K562 (cell line): ENCODE measurements around the gene STX1B. TPM values are rescaled to one million over a fixed set of nuclear protein-coding genes. Genes with fewer than 3 reads are reported as not detected.

Experiments used
- CXXC5 ChIP-seq: fragments of 250-450 bp; sonication (Bioruptor Pico); IDR thresholded peaks from 2 replicates; pipeline ENCODE4 v1.8.0; 2022; ENCODE audit warnings: inconsistent platforms, mild to moderate bottlenecking, moderate library complexity
- JUND ChIP-seq, 2 experiments: IDR thresholded peaks; 2 replicates in 1 of 2; 3 replicates in 1 of 2; pipeline ENCODE4 v1.6.1; 2011; ENCODE audit warnings: borderline replicate concordance in 2 of 2, low read depth in 2 of 2, low read length in 2 of 2, improper control_type of control experiment in 1 of 2, missing biosample characterization in 1 of 2, missing genetic modification characterization in 1 of 2, missing genetic modification reagents in 1 of 2
- KAT7 ChIP-seq: sonication (generic); formaldehyde crosslinking; IDR thresholded peaks from 2 replicates; pipeline ENCODE4 v1.8.0; 2022; ENCODE audit warnings: missing genetic modification reagents, mild to moderate bottlenecking, borderline replicate concordance
- MAZ ChIP-seq, 2 experiments: fragments of 450-650 bp in 1 of 2; sonication (generic) in 1 of 2; formaldehyde crosslinking; IDR thresholded peaks in 1 of 2; conservative IDR thresholded peaks in 1 of 2; 2 replicates each; pipeline versions ENCODE4 v1.4.0 to v1.5.0; 2020; ENCODE audit warnings: mild to moderate bottlenecking in 1 of 2, missing genetic modification reagents in 1 of 2
- PML ChIP-seq: IDR thresholded peaks from 2 replicates; pipeline ENCODE4 v1.6.1; 2012; ENCODE audit warnings: low read length, inconsistent platforms
- POLR2B ChIP-seq: fragments of 450-650 bp; IDR thresholded peaks from 2 replicates; pipeline ENCODE4 v1.6.1; 2018; ENCODE audit warnings: low read depth; ENCODE audit not compliant: partially characterized antibody
- SMAD4 ChIP-seq: fragments of 250-450 bp; sonication (Bioruptor Pico); conservative IDR thresholded peaks from 2 replicates; pipeline ENCODE4 v1.8.0; 2021; ENCODE audit warnings: inconsistent platforms, mild to moderate bottlenecking, moderate library complexity
- ZNF830 ChIP-seq: fragments of 250-450 bp; sonication (Bioruptor Pico); IDR thresholded peaks from 2 replicates; pipeline ENCODE4 v1.5.0; 2021; ENCODE audit warnings: mild to moderate bottlenecking
- polyA plus RNA-seq, 8 experiments: library from polyadenylated mRNA; depleted of rRNA in 4 of 8; stranded (reverse) in 5 of 8; unstranded in 3 of 8; fragments of >200 nt; fragmentation: Nextera tagmentation in 2 of 8; fragmentation: Illumina TruSeq in 1 of 8; extraction: Ambion mirVana in 2 of 8; extraction: Trizol in 1 of 8; gene quantifications; 2 replicates each; pipeline versions ENCODE4 v1.2.1 to v1.2.3, GENCODE V29; 2011 to 2014; ENCODE audit warnings: inconsistent platforms in 1 of 8, missing spikeins in 1 of 8
- total RNA-seq, 7 experiments: library from RNA; depleted of rRNA in 6 of 7; stranded (reverse); fragments of >200 nt in 6 of 7; fragmentation: Illumina TruSeq in 2 of 7; extraction: Trizol in 2 of 7; gene quantifications; 2 replicates each; pipeline versions ENCODE4 v1.2.1 to v1.2.3, GENCODE V29; 2011 to 2021; ENCODE audit warnings: low replicate concordance in 1 of 7
- TF ChIP-seq, protein P1 (sequence below), 3 experiments: fragments of 200-800 bp in 1 of 3; fragments of 250-450 bp in 1 of 3; fragments of 450-650 bp in 1 of 3; sonication (Bioruptor Pico) in 1 of 3; sonication (Bioruptor generic) in 1 of 3; formaldehyde crosslinking in 1 of 3; IDR thresholded peaks; 2 replicates each; pipeline versions ENCODE4 v1.6.1 to v1.8.0; 2016 to 2022; ENCODE audit warnings: mild to moderate bottlenecking in 2 of 3, missing genetic modification characterization in 2 of 3, missing compliant biosample characterization in 1 of 3, moderate library complexity in 1 of 3
- TF ChIP-seq, protein P2 (sequence below): fragments of 200-800 bp; sonication (Bioruptor generic); IDR thresholded peaks from 2 replicates; pipeline ENCODE4 v1.6.1; 2017; ENCODE audit warnings: missing genetic modification characterization, missing compliant biosample characterization
- TF ChIP-seq, protein P3 (sequence below), 2 experiments: fragments of 450-650 bp; conservative IDR thresholded peaks; 2 replicates each; pipeline ENCODE4 v1.6.1; 2017; ENCODE audit warnings: mild to moderate bottlenecking in 2 of 2, moderate library complexity in 2 of 2
- TF ChIP-seq, protein P4 (sequence below): IDR thresholded peaks from 2 replicates; pipeline ENCODE4 v1.6.1; 2016; ENCODE audit warnings: missing genetic modification characterization, missing compliant biosample characterization

STX1B gene
- total and polyA plus RNA-seq, 9 of the 15 experiments (the other 6 are each of a cell fraction or from before 2014, with no cell fraction given): 0.07 to 2.5 (median 0.86) TPM

DNA sequence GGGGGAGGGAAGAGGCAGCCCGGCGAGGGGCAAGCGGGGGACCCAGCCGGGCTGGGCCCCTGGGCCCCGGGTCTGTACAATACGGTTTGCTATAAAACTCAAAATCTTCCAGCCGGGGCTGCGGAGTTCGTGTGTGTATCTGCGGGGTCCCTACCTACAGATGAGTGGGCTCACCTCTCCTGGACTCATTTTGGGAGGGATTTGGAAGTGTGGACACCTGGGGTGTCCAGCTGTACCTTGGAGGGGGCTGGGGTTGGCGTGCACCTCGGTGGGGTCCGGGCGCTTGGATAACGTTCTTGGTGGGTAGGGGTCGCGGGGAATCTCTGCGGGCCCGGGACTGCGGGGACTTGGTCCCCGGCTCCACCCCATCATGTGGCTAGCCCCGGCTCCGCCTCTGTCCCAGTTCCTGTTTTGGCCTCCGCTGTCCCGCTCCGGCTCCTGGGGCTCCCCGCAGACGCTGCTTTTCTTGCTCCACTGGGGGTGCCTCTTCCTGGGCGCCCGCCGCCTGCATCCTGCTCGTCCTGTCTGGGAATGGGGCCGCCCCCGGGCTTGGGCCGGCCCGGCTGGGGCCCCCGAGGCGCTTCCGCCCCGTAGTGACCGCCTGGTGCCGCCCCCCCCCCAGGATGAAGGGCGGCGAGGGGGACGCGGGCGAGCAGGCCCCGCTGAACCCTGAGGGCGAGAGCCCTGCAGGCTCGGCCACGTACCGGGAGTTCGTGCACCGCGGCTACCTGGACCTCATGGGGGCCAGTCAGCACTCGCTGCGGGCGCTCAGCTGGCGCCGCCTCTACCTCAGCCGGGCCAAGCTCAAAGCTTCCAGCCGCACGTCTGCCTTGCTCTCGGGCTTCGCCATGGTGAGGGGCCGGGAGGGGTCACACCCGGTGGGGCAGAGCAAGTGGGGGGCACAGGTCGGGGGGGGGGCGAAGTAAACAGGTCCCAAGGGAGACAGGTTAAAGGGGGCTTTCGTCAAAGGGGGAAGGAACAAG is 61.5 kb downstream of the STX1B start, which contains the start of gene ORAI3 (continued):
- TF ChIP-seq, protein P1, sequence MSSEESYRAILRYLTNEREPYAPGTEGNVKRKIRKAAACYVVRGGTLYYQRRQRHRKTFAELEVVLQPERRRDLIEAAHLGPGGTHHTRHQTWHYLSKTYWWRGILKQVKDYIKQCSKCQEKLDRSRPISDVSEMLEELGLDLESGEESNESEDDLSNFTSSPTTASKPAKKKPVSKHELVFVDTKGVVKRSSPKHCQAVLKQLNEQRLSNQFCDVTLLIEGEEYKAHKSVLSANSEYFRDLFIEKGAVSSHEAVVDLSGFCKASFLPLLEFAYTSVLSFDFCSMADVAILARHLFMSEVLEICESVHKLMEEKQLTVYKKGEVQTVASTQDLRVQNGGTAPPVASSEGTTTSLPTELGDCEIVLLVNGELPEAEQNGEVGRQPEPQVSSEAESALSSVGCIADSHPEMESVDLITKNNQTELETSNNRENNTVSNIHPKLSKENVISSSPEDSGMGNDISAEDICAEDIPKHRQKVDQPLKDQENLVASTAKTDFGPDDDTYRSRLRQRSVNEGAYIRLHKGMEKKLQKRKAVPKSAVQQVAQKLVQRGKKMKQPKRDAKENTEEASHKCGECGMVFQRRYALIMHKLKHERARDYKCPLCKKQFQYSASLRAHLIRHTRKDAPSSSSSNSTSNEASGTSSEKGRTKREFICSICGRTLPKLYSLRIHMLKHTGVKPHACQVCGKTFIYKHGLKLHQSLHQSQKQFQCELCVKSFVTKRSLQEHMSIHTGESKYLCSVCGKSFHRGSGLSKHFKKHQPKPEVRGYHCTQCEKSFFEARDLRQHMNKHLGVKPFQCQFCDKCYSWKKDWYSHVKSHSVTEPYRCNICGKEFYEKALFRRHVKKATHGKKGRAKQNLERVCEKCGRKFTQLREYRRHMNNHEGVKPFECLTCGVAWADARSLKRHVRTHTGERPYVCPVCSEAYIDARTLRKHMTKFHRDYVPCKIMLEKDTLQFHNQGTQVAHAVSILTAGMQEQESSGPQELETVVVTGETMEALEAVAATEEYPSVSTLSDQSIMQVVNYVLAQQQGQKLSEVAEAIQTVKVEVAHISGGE (CRISPR knock-in tag; IDR thresholded peaks at IDR 0.05): peak in 2 of 3 experiments; percentile 69 to 73; a peak in 2 of 6 replicates
- TF ChIP-seq, protein P2, sequence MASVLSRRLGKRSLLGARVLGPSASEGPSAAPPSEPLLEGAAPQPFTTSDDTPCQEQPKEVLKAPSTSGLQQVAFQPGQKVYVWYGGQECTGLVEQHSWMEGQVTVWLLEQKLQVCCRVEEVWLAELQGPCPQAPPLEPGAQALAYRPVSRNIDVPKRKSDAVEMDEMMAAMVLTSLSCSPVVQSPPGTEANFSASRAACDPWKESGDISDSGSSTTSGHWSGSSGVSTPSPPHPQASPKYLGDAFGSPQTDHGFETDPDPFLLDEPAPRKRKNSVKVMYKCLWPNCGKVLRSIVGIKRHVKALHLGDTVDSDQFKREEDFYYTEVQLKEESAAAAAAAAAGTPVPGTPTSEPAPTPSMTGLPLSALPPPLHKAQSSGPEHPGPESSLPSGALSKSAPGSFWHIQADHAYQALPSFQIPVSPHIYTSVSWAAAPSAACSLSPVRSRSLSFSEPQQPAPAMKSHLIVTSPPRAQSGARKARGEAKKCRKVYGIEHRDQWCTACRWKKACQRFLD (CRISPR knock-in tag): 0 out of 2 replicates have a peak, but pooled peaks have one; percentile 3
- peak; percentile 53 to 59; a peak in 3 of 4 replicates for TF ChIP-seq MAZ (CRISPR knock-in tag; conservative IDR thresholded peaks at IDR 0.05 in 1 of 2, IDR thresholded peaks at IDR 0.05 in 1 of 2)
- peak; percentile 41; the same call in 1 of the 2 replicates for TF ChIP-seq PML
- 0 out of 2 replicates have a peak, but pooled peaks have one; percentile 78 for TF ChIP-seq ZNF830 (CRISPR knock-in tag)
- TF ChIP-seq CXXC5 (CRISPR knock-in tag): peak; percentile 75
- peak; percentile 72 for TF ChIP-seq POLR2B
- peak; percentile 91 for TF ChIP-seq SMAD4 (CRISPR knock-in tag)
- TF ChIP-seq KAT7 (CRISPR knock-in tag): peak; percentile 75
- TF ChIP-seq, protein P3, sequence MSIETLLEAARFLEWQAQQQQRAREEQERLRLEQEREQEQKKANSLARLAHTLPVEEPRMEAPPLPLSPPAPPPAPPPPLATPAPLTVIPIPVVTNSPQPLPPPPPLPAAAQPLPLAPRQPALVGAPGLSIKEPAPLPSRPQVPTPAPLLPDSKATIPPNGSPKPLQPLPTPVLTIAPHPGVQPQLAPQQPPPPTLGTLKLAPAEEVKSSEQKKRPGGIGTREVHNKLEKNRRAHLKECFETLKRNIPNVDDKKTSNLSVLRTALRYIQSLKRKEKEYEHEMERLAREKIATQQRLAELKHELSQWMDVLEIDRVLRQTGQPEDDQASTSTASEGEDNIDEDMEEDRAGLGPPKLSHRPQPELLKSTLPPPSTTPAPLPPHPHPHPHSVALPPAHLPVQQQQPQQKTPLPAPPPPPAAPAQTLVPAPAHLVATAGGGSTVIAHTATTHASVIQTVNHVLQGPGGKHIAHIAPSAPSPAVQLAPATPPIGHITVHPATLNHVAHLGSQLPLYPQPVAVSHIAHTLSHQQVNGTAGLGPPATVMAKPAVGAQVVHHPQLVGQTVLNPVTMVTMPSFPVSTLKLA (conservative IDR thresholded peaks at IDR 0.05): peak in 1 of 2 experiments; percentile 67; a peak in 3 of 4 replicates
- TF ChIP-seq JUND (IDR thresholded peaks at IDR 0.05; ENCODE audit: borderline replicate concordance, low read depth, low read length): 0 out of 2 replicates have a peak, but pooled peaks have one; percentile 4
- TF ChIP-seq JUND (tag; IDR thresholded peaks at IDR 0.05; ENCODE audit: borderline replicate concordance, low read depth, low read length): no peak
- TF ChIP-seq, protein P4, sequence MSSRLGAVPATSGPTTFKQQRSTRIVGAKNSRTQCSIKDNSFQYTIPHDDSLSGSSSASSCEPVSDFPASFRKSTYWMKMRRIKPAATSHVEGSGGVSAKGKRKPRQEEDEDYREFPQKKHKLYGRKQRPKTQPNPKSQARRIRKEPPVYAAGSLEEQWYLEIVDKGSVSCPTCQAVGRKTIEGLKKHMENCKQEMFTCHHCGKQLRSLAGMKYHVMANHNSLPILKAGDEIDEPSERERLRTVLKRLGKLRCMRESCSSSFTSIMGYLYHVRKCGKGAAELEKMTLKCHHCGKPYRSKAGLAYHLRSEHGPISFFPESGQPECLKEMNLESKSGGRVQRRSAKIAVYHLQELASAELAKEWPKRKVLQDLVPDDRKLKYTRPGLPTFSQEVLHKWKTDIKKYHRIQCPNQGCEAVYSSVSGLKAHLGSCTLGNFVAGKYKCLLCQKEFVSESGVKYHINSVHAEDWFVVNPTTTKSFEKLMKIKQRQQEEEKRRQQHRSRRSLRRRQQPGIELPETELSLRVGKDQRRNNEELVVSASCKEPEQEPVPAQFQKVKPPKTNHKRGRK (tag): no peak
